Muscle layer of duodenum (tissue), 2 donors: ENCODE data around the gene TNFAIP2.

Source experiments
- H3K27ac ChIP-seq: one replicate; pipeline ENCODE4 v1.7.0; 2013; ENCODE audit warnings: mild to moderate bottlenecking, low read length
- H3K27me3 ChIP-seq: one replicate; pipeline ENCODE4 v1.7.0; 2013; ENCODE audit warnings: low read depth, mild to moderate bottlenecking, control low read depth, low read length
- H3K36me3 ChIP-seq, 2 donors: one replicate each; pipeline ENCODE4 v1.7.0; 2013; ENCODE audit warnings: low read length in 2 of 2, control low read depth in 1 of 2, mild to moderate bottlenecking in 1 of 2; ENCODE audit not compliant: insufficient read depth in 2 of 2, control insufficient read depth in 1 of 2
- H3K4me1 ChIP-seq, 2 donors: one replicate each; pipeline ENCODE4 v1.7.0; 2013; ENCODE audit warnings: low read length in 2 of 2, mild to moderate bottlenecking in 2 of 2, control low read depth in 1 of 2, moderate library complexity in 1 of 2; ENCODE audit not compliant: insufficient read depth in 2 of 2, control insufficient read depth in 1 of 2
- H3K4me3 ChIP-seq, 2 donors: one replicate each; pipeline ENCODE4 v1.7.0; 2013; ENCODE audit warnings: low read length in 2 of 2, low read depth in 1 of 2, mild to moderate bottlenecking in 1 of 2
- H3K9me3 ChIP-seq, 2 donors: one replicate each; pipeline ENCODE4 v1.7.0; 2013; ENCODE audit warnings: low read length in 2 of 2, control low read depth in 1 of 2, mild to moderate bottlenecking in 1 of 2; ENCODE audit not compliant: control insufficient read depth in 1 of 2
- donor health status: healthy.

TNFAIP2 gene, protein sequence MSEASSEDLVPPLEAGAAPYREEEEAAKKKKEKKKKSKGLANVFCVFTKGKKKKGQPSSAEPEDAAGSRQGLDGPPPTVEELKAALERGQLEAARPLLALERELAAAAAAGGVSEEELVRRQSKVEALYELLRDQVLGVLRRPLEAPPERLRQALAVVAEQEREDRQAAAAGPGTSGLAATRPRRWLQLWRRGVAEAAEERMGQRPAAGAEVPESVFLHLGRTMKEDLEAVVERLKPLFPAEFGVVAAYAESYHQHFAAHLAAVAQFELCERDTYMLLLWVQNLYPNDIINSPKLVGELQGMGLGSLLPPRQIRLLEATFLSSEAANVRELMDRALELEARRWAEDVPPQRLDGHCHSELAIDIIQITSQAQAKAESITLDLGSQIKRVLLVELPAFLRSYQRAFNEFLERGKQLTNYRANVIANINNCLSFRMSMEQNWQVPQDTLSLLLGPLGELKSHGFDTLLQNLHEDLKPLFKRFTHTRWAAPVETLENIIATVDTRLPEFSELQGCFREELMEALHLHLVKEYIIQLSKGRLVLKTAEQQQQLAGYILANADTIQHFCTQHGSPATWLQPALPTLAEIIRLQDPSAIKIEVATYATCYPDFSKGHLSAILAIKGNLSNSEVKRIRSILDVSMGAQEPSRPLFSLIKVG

DNA sequence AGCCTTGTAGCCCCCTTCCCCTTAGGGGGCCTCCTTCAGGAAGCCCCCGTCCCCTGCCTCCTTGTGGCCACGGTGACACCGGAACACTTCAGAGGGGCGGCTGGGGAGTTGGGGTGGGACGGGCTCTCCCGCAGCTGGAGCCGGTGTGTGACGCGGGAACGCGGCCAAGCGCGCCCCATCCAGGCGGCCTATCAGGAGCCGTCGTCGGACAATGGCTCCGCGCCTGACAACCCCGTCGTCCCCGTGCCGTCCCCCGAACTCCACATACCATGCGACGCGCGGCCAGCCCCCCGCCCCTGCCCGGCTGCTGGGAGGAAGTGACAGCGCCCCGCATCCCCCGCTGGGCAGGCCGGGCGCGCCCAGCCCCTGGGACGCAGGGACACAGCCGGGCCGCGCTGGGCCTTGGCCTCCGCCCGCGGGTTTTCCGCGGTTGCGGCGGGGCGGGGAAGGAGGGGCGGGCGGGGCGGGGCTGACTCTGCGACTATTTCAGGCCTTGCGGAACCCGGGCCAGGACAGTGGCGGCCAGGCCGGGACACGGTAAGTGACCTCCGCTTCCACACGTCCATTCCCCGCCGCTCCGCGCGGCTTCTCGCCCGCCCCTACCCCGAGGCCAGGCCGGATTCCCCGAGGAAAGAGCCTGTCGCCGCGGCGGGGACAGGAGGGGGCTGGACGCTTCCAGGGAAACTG lies at the start of gene TNFAIP2:
Gene TNFAIP2 (plus strand): TSS at position 515 of the 687 bp plus-strand sequence. CDS start 2,997 bp downstream, outside the sequence.
- Histone ChIP-seq H3K9me3 (no peaks in the 10 kb centered on the region), H3K27me3 (no peaks in the 10 kb centered on the region), H3K4me1 (peaks cover 20 to 51% of the 10 kb centered on the region in 2 donors), H3K36me3 (no peaks in the 10 kb centered on the region), H3K27ac (peak within 1 kb of the TSS; percentile 69), H3K4me3 (peak within 1 kb of the TSS; percentile 55 to 64)

DNA sequence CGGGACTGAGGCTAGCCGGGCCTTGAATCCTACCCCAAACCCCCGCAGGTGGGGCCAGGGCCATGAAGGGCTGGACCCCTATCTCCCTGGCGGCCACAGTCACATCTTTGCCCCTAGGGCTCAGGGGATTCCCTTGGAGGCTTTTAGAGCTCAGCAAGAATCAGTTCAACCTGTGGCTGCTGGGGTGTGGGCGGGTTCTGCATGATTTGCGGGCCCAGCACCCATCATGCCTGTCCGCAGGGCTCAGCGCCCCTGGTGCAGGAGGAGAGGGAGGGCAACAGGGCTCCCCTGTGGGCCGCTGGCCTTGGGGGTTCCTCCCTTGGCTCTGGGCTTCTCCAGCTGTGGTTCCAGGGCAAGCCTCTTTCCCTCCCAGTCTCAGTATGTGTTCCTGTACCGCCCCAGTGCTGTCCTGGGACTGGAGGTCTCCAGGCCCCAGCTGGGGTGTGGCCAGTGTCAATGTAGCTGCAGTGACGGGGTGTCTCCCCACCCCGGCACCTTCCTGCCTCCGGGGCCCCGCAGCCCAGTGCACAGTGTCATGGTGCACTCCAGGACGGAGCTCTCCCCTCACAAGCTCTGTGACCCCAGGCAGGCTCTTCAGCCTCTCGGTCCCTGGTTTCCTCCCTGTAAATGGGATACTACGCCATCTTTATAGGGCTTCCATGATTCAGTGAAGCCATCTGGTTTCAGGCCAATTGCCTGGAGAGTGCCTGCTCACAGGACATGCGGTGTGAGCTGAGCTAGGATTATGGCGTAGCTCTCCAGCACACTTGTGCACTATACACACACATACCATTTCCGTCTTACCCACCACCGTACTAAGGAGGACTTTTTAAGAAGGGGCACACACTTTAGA lies 49.2 kb upstream of the TNFAIP2 start:
- Histone ChIP-seq H3K4me1 (peaks cover 0 to 6% of the 10 kb centered on the region in 2 donors), H3K36me3 (no peaks in the 10 kb centered on the region), H3K27ac (no peak overlapping the region), H3K27me3 (no peaks in the 10 kb centered on the region), H3K9me3 (no peaks in the 10 kb centered on the region), H3K4me3 (no peak overlapping the region)

DNA sequence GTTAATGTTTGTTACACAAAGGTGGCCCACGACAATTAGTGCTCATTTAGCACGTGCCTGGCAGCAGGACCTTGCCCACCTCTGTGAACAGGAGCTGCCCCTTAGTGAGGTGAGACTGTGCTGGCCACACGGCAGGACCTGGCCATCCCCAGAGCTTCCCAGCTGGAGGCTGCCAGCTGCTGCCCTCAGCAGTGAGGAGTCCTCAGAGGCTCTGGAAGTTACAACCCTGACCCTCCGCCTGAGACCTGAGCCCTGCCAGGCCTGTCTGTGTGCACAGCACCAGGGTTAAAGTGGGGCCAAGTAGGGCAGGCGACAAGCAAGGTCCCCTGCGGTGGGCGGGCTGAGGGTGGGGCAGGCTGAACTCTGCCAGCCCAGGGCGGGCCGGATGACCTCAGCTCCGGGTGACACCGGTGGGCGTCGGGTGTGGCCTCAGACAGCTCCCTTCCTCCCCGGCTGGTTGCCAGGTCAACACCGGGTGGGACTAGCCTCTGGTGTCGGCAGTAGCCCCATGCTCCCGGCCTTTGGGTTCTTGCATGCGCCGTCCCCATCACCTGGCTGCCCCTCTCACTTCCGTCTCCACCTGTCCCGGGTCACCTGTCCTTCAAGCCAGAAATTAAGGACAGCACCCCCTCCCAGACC lies 48.4 kb upstream of the TNFAIP2 start:
- Histone ChIP-seq H3K27ac (no peak overlapping the region), H3K36me3 (no peaks in the 10 kb centered on the region), H3K4me3 (peak overlapping the region; percentile 16 to 53), H3K27me3 (no peaks in the 10 kb centered on the region), H3K4me1 (peaks cover 0 to 6% of the 10 kb centered on the region in 2 donors), H3K9me3 (no peaks in the 10 kb centered on the region)

- Histone ChIP-seq H3K9me3 (no peaks in the 10 kb centered on the region), H3K4me1 (peaks cover 0 to 6% of the 10 kb centered on the region in 2 donors), H3K27me3 (no peaks in the 10 kb centered on the region), H3K4me3 (no peak overlapping the region), H3K36me3 (no peaks in the 10 kb centered on the region), H3K27ac (no peak overlapping the region)
Measured at GRCh38 chr14:103078420-103078749, 44.9 kb upstream of the TNFAIP2 start.

DNA sequence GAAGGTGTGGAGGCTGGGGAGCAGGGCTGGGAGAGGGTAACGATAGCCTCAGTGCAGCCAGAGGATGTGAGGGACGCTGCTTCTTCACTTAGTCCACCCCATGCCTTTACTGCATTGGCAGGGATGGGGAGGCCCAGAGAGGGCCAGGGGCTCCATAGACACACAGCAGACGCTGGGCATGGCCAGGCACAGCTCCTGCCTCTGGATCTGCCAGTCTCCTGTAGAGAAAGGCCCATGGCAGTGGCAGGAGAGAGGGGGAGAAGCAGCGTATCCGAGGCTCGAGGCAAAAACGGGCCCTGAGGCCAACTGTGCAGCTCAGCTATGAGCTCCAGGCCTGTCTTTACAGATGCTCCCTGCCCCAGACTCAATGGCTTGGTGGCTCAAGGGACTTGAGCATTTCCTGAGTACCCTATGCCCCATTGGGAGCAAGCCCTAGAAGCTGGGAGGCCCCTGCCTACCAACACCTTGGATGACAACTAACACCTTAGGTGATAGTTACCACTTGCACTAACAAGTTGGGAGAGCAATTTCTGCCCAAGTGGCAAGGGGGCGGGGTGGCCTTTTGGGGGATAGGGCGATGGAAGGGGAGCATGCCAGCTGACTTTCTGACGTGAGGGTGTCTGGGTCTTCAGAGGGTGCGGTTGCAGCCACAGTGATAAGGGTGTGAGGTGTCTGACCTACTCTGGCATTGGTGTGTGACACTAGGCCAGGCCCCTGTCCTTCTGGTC lies 44.2 kb upstream of the TNFAIP2 start:
- Histone ChIP-seq H3K27ac (no peak overlapping the region), H3K36me3 (no peaks in the 10 kb centered on the region), H3K27me3 (no peaks in the 10 kb centered on the region), H3K4me1 (peaks cover 0 to 9% of the 10 kb centered on the region in 2 donors), H3K4me3 (no peak overlapping the region), H3K9me3 (no peaks in the 10 kb centered on the region)

DNA sequence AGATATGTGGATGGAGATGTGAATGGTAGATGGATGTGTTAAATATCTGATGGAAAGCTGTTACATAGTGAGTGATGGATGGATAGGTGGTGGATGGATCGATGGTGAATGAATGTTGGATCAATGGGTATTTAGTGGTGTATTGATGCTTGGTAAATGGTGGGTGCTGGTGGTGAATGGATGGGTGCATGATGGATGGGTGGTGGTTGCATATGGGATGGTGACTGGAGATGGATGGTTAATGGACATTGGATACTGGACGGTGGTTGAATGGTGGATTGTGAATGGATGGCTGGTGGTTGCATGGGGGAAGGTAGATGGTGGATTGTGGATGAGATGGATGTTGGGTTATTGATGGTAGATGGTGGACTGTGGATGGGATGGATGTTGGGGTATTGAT lies 41.3 kb upstream of the TNFAIP2 start:
- H3K4me1 ChIP-seq = peaks cover 0 to 11% of the 10 kb centered on the region in 2 donors

GRCh38 chr14:103084021-103084919 lies 39.0 kb upstream of the TNFAIP2 start, which contains the start of gene LBHD2:
LBHD2 (plus strand) TSS chr14:103084210; CDS start chr14:103086013, 1,803 bp downstream.
- H3K27ac ChIP-seq = no peak within 1 kb of the TSS
- H3K4me3 ChIP-seq = peak within 1 kb of the TSS in 1 of 2 donors; percentile 50
- no peaks in the 10 kb centered on the region for H3K27me3 ChIP-seq
- H3K36me3 ChIP-seq = no peaks in the 10 kb centered on the region
- no peaks in the 10 kb centered on the region for H3K9me3 ChIP-seq
- peaks cover 0 to 11% of the 10 kb centered on the region in 2 donors for H3K4me1 ChIP-seq

More for the DNA sequence above, 41.3 kb upstream of the TNFAIP2 start:
- Histone ChIP-seq H3K4me3 (no peak overlapping the region), H3K27me3 (no peaks in the 10 kb centered on the region), H3K36me3 (no peaks in the 10 kb centered on the region), H3K27ac (no peak overlapping the region), H3K9me3 (no peaks in the 10 kb centered on the region)

GRCh38 chr14:103085106-103086091 lies 37.9 kb upstream of the TNFAIP2 start:
- H3K4me1 ChIP-seq = peaks cover 0 to 13% of the 10 kb centered on the region in 2 donors
- H3K4me3 ChIP-seq = no peak overlapping the region
- no peaks in the 10 kb centered on the region for H3K9me3 ChIP-seq
- H3K27ac ChIP-seq = no peak overlapping the region
- no peaks in the 10 kb centered on the region for H3K27me3 ChIP-seq
- no peaks in the 10 kb centered on the region for H3K36me3 ChIP-seq
